HG03095 (cell line): ENCODE results near the gene STK39.

ENCODE experiments used
- ATAC-seq: cut with Tn5 transposase; IDR thresholded peaks from one replicate; pipeline ENCODE4 v1.9.1; 2021; ENCODE audit warnings: moderate library complexity; ENCODE audit not compliant: unreplicated experiment

Gene STK39

DNA sequence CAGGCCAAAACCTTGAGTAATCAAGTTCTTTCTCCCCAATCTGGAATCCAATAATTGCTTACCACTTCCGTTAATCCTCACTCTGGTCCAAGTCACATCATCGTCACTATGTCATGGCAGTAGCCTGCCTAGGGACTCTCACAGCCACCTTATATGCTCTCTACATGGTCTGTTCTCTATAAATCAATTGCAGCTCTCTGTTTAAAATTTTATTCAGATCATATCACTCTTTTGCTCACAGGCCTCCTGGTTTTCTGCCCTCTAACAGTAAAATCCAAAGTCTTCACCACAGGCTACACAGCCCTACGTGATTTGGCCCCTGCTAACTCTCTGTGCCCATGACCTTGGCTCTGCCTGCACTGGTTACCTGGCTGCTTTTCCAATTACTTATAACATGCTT, 188.7 kb downstream of the STK39 start:
- no peak for ATAC-seq

GRCh38 chr2:168056242-168056787, 191.1 kb downstream of the STK39 start:
- ATAC-seq, result no peak

DNA sequence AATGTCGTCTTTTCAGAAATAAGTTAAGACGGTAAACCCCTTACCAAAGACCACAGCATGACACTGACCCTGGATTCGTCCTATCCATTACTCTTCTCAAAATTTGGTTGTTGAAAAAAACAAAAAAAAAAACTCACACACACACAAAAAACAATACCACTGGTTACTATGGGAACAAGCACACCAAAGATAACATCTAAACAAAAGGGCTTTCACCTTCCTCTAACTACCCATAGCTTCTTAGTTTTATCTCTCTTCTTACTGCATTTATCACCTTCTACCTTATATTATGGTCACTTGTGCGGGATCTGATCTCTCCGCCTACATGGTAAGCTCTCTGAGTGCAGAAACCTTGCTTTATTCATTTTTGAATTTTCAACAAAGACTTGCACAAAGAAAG, 192.7 kb downstream of the STK39 start:
- ATAC-seq, result no peak

DNA sequence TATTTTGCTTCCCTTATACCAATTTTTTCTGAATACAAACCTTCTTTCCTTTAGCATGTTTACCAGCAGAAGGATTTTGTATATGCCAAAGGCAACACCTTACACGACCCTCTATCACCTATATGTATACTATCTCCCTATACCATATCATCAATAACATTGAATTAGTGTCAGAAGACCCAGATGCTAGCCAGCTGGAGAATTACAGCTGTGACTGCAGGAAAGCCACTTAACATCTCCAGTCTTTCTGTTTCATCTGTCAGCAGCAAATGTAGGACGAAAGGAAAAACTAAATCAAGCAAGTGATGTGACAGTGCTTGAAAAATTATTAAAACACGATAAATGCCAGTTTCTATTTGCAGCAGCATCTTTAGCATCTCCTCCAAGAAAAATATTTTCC, 193.7 kb downstream of the STK39 start:
- no peak for ATAC-seq

DNA sequence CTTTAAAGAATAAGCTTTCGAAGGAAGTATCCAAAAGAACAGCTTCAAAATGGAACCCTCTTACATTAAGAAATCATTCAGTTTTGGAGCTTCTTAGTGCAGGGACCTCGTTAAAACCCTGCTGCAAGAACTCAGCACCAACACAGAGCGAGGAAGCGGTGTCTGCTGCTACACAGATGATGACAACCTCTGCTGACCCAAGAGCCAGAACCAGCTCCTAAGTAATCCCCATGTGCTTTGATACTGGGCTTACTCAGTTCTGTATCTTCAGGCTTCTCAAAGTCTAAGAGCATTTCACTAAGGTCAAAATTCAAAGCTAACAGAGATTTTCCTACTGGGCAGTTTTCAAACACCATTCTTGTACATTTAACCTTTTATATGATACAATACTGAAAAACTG, 194.6 kb downstream of the STK39 start:
- no peak for ATAC-seq

GRCh38 chr2:168050377-168050776, 197.0 kb downstream of the STK39 start:
- ATAC-seq, result no peak

DNA sequence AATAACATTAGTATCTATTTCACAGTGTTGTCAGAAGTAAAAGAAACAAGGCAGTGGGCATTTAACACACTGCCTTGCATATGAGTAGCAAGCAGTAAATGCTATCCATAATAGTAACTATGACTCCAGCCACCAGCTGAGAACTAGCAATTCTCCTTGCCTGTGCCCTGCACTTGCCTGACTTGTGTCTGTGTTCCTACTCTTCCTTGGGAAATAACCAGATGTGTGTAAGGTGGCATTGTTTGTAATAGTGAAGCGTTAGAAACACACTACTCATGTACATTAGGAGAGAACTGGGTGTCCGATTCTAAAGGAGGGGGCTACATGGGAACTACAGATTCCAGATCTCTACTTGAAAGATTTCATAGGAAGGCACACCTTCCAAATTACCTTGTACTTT, 197.8 kb downstream of the STK39 start:
- no peak for ATAC-seq

DNA sequence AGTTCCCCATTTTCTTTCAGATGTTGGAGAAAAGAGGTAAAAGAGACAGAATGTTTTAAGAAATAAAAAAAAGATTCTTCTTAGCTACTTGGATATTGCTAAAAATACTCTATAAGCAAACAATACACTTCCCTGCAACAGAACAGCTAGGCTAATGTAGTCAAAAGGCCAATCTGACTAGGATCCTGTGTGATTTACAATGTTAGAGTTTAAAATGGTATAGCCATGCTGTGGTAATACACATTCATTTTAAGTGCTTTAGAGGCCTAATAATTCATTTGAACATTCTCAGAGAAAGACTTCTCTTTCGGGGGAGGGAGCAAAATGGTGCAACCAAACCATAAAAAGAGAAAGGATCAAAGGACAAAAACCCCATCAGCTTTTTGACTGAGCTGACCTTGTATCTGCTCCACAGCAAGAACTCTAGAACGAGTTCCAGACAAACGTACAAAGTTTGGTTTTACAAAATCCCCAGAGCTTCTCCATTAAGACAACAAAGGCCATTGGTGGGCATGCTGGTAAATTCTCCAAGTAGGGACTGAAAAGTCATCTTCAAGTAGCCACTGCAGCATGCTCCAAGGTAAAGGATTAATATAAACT, 200.2 kb downstream of the STK39 start:
- ATAC-seq, result no peak

- no peak for ATAC-seq
Measured at GRCh38 chr2:168044579-168044978, 202.8 kb downstream of the STK39 start.

- no peak for ATAC-seq
Measured at GRCh38 chr2:168044176-168044575, 203.2 kb downstream of the STK39 start.

GRCh38 chr2:168042127-168042824, 205.1 kb downstream of the STK39 start:
- peak; percentile 92 for ATAC-seq

GRCh38 chr2:168039881-168040280, 207.5 kb downstream of the STK39 start:
- ATAC-seq, result no peak

- no peak for ATAC-seq
Measured at GRCh38 chr2:168037778-168038177, 209.6 kb downstream of the STK39 start.

DNA sequence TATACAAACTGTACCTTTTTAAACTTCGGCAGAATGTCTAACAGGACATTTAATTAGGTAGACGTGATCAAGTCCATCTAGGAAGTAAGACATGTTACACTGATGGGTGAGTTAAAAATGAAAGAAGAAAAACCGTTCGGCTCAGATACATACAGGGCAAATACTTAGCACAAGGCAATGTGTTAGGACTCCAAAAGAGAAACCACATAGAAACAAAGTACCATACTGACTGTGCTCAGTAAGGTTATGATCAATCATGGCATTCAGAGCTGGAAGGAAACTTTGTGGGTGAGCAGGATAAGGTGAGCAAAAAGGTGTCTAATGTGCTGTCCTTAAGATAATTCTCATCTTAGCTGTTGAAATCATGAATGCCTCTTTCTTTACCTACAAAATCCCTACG, 211.9 kb downstream of the STK39 start:
- ATAC-seq, result peak; percentile 57

DNA sequence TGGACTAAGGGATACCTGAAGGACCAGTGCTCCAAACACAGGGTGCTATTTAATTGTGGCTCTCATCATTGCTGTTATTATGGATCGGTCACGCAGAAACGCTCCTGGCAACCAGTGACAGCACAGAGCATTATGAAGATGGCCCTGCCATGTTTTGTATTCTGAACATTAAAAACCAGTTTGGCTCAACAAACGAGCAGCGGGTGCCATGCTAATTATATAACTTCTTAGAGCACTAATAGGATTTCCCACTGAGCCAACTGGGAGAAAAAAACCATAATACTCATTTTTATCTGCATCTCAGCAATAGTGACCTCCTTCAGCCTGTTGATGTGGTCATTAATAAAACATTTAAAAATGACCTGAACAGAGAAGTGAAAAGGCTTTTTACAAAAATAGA, 212.8 kb downstream of the STK39 start:
- no peak for ATAC-seq

- ATAC-seq, result no peak
Measured at GRCh38 chr2:168033966-168034365, 213.4 kb downstream of the STK39 start.

- no peak for ATAC-seq
Measured at GRCh38 chr2:168032091-168032490, 215.3 kb downstream of the STK39 start.

DNA sequence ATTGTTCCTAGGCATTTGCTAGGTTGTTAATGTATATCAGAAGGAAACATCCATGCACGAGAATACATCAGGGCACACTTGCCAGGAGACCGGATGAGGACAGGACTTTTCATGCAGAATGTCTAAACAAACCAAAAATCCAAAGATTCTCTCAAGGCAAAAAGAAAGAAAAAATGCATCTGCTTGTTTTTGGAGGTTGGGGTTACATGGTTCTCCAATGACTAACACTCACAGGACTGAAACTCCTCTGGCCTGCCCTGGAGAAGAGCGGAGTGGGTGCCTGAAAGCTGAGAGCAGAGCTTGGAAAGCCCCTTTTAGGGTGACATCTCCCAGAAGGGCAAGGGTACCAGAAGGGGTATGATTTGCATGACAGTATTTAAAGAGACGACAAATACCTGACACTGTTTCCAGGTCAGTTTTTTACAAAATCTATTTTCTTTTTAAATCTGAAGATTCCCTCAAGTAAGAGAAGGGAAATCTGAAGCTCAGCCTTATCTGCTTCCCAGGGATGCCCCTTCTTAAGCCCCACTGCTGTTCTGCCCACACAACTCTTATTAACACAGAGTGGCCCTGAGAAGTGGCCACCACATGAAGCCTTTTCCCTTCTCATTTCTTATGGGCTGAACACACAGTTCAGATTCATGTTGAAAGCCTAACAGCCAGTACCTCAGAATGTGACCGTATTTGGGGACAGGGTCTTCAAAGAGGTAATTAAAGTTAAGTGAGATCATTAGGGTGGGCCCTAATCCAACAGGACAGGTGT, 216.4 kb downstream of the STK39 start:
- ATAC-seq, result peak; percentile 70

DNA sequence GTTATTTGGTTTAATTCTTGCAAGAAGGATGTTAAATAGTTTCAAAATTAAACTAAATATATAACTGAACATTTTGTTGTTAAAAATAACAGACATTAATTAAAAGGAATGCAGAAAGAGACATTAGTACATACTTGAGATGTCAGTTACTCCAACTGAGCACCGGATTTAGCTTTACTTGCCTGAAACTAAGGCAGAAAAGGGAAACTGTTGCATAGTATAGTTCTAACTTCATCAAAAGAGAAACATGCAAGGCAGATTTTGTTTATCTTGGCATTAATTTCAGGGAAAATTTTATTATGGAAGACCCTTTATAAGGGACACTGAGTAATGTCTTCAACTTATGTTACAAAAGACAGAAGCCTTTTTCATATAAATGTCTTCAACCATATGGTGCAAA, 218.3 kb downstream of the STK39 start:
- ATAC-seq, result no peak

DNA sequence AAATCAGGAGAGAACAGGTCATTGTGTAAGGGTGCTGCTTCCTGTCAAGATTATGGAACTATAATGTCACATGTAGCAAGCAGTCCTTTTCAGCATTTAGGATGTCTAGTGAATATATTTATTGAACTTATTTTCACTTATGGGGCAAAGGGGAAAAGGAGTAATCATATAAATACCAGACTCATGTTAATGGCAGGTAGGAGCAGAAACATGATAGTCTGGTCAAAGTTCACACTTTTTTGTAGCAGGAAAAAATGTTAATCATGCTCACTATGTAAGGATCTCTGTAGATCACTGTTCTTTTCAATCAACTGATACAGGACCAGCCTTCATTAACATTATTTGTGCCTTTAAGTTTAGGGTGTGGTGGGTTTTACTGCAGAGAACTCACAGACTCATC, 219.0 kb downstream of the STK39 start:
- no peak for ATAC-seq

GRCh38 chr2:168025487-168026202, 221.8 kb downstream of the STK39 start:
- ATAC-seq, result no peak
